HepG2 (cell line): Measurements from ENCODE around the gene ATRIP. TPM values are rescaled to one million over a fixed set of nuclear protein-coding genes. Genes with fewer than 3 reads are reported as not detected.

Experiments
- CEBPB ChIP-seq: IDR thresholded peaks from 2 replicates; pipeline ENCODE4 v1.6.1; 2011; ENCODE audit warnings: low read depth, low read length, improper control_type of control experiment, borderline replicate concordance
- CHD4 ChIP-seq: fragments of 200-600 bp; sonication (generic); IDR thresholded peaks from 2 replicates; pipeline ENCODE4 v1.7.0; 2017; ENCODE audit warnings: mild to moderate bottlenecking, low read length, borderline replicate concordance
- ETV5 ChIP-seq: IDR thresholded peaks from 2 replicates; pipeline ENCODE4 v1.6.1; 2018; ENCODE audit warnings: missing biosample characterization, missing genetic modification reagents, inconsistent platforms, borderline replicate concordance
- FIP1L1 ChIP-seq: fragments of 200-400 bp; formaldehyde crosslinking; IDR thresholded peaks from 2 replicates; pipeline ENCODE4 v1.6.1; 2018; ENCODE audit warnings: low read depth, mild to moderate bottlenecking, low read length, moderate library complexity, borderline replicate concordance; ENCODE audit not compliant: insufficient read depth
- HOXA7 ChIP-seq: sonication (generic); formaldehyde crosslinking; IDR thresholded peaks from 2 replicates; pipeline ENCODE4 v1.8.1; 2022; ENCODE audit warnings: mild to moderate bottlenecking, missing genetic modification reagents, moderate library complexity
- MAFK ChIP-seq, 2 experiments: IDR thresholded peaks in 1 of 2; conservative IDR thresholded peaks in 1 of 2; 2 replicates each; pipeline ENCODE4 v1.6.1; 2011; ENCODE audit warnings: improper control_type of control experiment in 2 of 2, low read length in 2 of 2
- NR2F2 ChIP-seq: IDR thresholded peaks from 2 replicates; pipeline ENCODE4 v1.6.1; 2012; ENCODE audit warnings: low read depth, inconsistent platforms, borderline replicate concordance
- PRMT3 ChIP-seq: sonication (generic); formaldehyde crosslinking; IDR thresholded peaks from 2 replicates; pipeline ENCODE4 v1.8.1; 2022; ENCODE audit warnings: low read depth, mild to moderate bottlenecking, moderate library complexity, missing genetic modification reagents, borderline replicate concordance
- RELA ChIP-seq: sonication (generic); formaldehyde crosslinking; IDR thresholded peaks from 2 replicates; pipeline ENCODE4 v1.4.0; 2020; ENCODE audit warnings: missing genetic modification reagents
- RFXANK ChIP-seq: IDR thresholded peaks from 2 replicates; pipeline ENCODE4 v1.6.1; 2016
- RORA ChIP-seq: sonication (generic); formaldehyde crosslinking; IDR thresholded peaks from 2 replicates; pipeline ENCODE4 v1.5.0; 2020; ENCODE audit warnings: mild to moderate bottlenecking, missing genetic modification reagents, moderate library complexity
- SATB2 ChIP-seq: sonication (generic); formaldehyde crosslinking; IDR thresholded peaks from 2 replicates; pipeline ENCODE4 v1.5.0; 2020; ENCODE audit warnings: missing genetic modification reagents
- SCMH1 ChIP-seq: sonication (generic); formaldehyde crosslinking; IDR thresholded peaks from 2 replicates; pipeline ENCODE4 v1.9.0; 2021; ENCODE audit warnings: missing genetic modification reagents, mild to moderate bottlenecking, borderline replicate concordance
- SNAPC2 ChIP-seq: sonication (generic); formaldehyde crosslinking; IDR thresholded peaks from 2 replicates; pipeline ENCODE4 v1.8.1; 2022; ENCODE audit warnings: mild to moderate bottlenecking, missing genetic modification reagents
- SUZ12 ChIP-seq: fragments of 150-350 bp; IDR thresholded peaks from 2 replicates; pipeline ENCODE4 v1.6.1; 2014; ENCODE audit warnings: low read depth, low read length
- U2AF1 ChIP-seq: fragments of 200-400 bp; formaldehyde crosslinking; optimal IDR thresholded peaks from 2 replicates; pipeline ENCODE3; 2017; ENCODE audit warnings: mild to moderate bottlenecking, low read depth, low read length
- ZFP41 ChIP-seq: sonication (generic); formaldehyde crosslinking; IDR thresholded peaks from 2 replicates; pipeline ENCODE4 v1.4.0; 2020; ENCODE audit warnings: mild to moderate bottlenecking, missing genetic modification reagents, borderline replicate concordance
- ZIK1 ChIP-seq: sonication (generic); formaldehyde crosslinking; IDR thresholded peaks from 2 replicates; pipeline ENCODE4 v1.5.0; 2020; ENCODE audit warnings: mild to moderate bottlenecking, low read depth, missing genetic modification reagents, borderline replicate concordance
- ZNF136 ChIP-seq: sonication (generic); formaldehyde crosslinking; IDR thresholded peaks from 2 replicates; pipeline ENCODE4 v1.8.1; 2022; ENCODE audit warnings: low read depth, mild to moderate bottlenecking, moderate library complexity, missing genetic modification reagents
- ZNF318 ChIP-seq: sonication (generic); formaldehyde crosslinking; IDR thresholded peaks from 2 replicates; pipeline ENCODE4 v1.4.0; 2020; ENCODE audit warnings: mild to moderate bottlenecking, missing genetic modification reagents
- ZNF766 ChIP-seq: sonication (generic); formaldehyde crosslinking; IDR thresholded peaks from 2 replicates; pipeline ENCODE4 v1.5.0; 2020; ENCODE audit warnings: missing genetic modification reagents, borderline replicate concordance
- ZNF891 ChIP-seq: sonication (generic); formaldehyde crosslinking; IDR thresholded peaks from 2 replicates; pipeline ENCODE4 v1.5.0; 2020; ENCODE audit warnings: mild to moderate bottlenecking, missing genetic modification reagents
- polyA plus RNA-seq, 8 experiments: library from polyadenylated mRNA; depleted of rRNA in 3 of 8; stranded (reverse) in 7 of 8; unstranded in 1 of 8; fragments of >200 nt; fragmentation: Illumina TruSeq in 4 of 8; extraction: Trizol in 4 of 8; gene quantifications; 2 replicates each; pipeline versions ENCODE4 v1.2.1 to v1.2.3, GENCODE V29; 2011 to 2016; ENCODE audit warnings: low read depth in 4 of 8, missing spikeins in 1 of 8, mixed read lengths in 1 of 8; ENCODE audit not compliant: insufficient read depth in 1 of 8
- total RNA-seq, 5 experiments: library from RNA; depleted of rRNA; stranded (reverse); fragments of >200 nt; fragmentation: Illumina TruSeq; extraction: Trizol; gene quantifications; 2 replicates each; pipeline ENCODE4 v1.2.3, GENCODE V29; 2016; ENCODE audit warnings: low read depth in 1 of 5
- TF ChIP-seq, protein P1 (sequence below): sonication (generic); formaldehyde crosslinking; IDR thresholded peaks from 2 replicates; pipeline ENCODE4 v1.4.0; 2020; ENCODE audit warnings: missing genetic modification reagents, low read depth, mild to moderate bottlenecking, borderline replicate concordance

ATRIP gene
- total and polyA plus RNA-seq, 2 of the 13 experiments (the other 11 are each of a cell fraction or from before 2014, with no cell fraction given): 5.1 to 12.5 TPM

DNA sequence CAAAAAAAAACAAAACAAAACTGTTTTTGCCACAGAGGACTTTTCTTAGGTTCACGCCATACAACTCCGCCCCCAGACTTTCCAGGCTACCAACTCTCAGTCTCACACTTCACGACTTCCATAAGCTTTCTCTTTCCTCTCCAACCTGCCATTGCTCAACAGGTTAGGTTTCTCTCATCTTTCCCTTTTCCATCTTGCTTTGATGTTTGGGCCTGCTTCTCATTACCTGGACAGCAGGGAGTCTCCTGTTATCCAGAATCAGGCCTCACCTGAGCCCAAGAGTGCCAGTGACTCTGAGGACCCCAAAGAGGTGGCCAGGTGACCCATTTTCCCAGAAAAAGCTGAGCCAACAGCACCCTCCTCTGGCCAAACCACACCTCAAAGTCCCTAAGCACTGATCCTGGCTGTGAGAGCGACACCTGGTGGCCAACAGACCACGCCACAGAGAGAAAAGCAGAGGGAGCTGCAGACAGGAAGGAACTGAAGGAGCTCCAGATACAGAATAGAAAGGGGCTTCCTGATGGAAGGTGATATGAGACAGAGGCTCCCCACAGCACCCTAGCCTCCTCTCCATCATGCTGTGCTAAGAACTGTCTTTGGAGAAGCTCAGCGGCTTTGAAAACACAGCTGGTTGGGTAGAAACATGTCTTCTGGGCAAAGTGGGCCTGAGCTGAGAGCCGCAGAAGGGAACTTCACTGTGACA is 10.6 kb upstream of the ATRIP start (continued):
- TF ChIP-seq ZNF318 (CRISPR knock-in tag) (no peak), U2AF1 (no peak), FIP1L1 (no peak), MAFK (conservative IDR thresholded peaks at IDR 0.05 in 1 of 2, IDR thresholded peaks at IDR 0.05 in 1 of 2; ENCODE audit: low read length in 2 of 2) (no peak), ZIK1 (CRISPR knock-in tag) (no peak), ZNF766 (CRISPR knock-in tag) (no peak), CHD4 (no peak), PRMT3 (no peak), SNAPC2 (CRISPR knock-in tag) (no peak), CEBPB (no peak), RORA (CRISPR knock-in tag) (no peak), NR2F2 (no peak), ZNF891 (CRISPR knock-in tag) (no peak), ZFP41 (no peak), SCMH1 (CRISPR knock-in tag) (no peak), SUZ12 (no peak), HOXA7 (CRISPR knock-in tag) (no peak), RFXANK (CRISPR knock-in tag) (no peak), ZNF136 (no peak), SATB2 (no peak), RELA (CRISPR knock-in tag) (no peak), ETV5 (CRISPR knock-in tag) (no peak)
- TF ChIP-seq, protein P1, sequence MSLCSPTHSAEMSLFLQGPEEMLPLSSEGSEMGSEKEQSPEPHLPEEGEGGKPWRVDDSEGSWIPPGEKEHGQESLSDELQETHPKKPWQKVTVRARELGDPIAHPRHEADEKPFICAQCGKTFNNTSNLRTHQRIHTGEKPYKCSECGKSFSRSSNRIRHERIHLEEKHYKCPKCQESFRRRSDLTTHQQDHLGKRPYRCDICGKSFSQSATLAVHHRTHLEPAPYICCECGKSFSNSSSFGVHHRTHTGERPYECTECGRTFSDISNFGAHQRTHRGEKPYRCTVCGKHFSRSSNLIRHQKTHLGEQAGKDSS (CRISPR knock-in tag): peak; percentile 82; the same call in 1 of the 2 replicates
